Measurements from ENCODE around the gene AFP. TPM values are rescaled to one million over a fixed set of nuclear protein-coding genes. Genes with fewer than 3 reads are reported as not detected.

Gene AFP
- total and polyA plus RNA-seq, 2 of the 13 experiments (the other 11 are each of a cell fraction or from before 2014, with no cell fraction given) = 9,434 to 13,105 TPM

- no peak for TF ChIP-seq ZBTB46 (CRISPR knock-in tag; IDR thresholded peaks at IDR 0.05; ENCODE audit: borderline replicate concordance)
- TF ChIP-seq SRF (IDR thresholded peaks at IDR 0.05; ENCODE audit: low read depth, low read length) = no peak
- no peak for TF ChIP-seq ZNF547 (CRISPR knock-in tag; IDR thresholded peaks at IDR 0.05)
- no peak for TF ChIP-seq SP1 (IDR thresholded peaks at IDR 0.05)
- TF ChIP-seq SP1 (CRISPR knock-in tag; IDR thresholded peaks at IDR 0.05) = no peak
- peak; percentile 78 for TF ChIP-seq ZNF609 (CRISPR knock-in tag; IDR thresholded peaks at IDR 0.05; ENCODE audit: borderline replicate concordance)
- 0 out of 2 replicates have a peak, but pooled peaks have one; percentile 57 for TF ChIP-seq TSC22D2 (CRISPR knock-in tag; IDR thresholded peaks at IDR 0.05; ENCODE audit: borderline replicate concordance)
- TF ChIP-seq ZNF629 (CRISPR knock-in tag; conservative IDR thresholded peaks at IDR 0.05) = no peak
- no peak for TF ChIP-seq HMG20B (CRISPR knock-in tag; conservative IDR thresholded peaks at IDR 0.05)
- no peak for TF ChIP-seq ZNF101 (CRISPR knock-in tag; IDR thresholded peaks at IDR 0.05; ENCODE audit: borderline replicate concordance, low read depth)
- no peak for TF ChIP-seq E2F2 (CRISPR knock-in tag; IDR thresholded peaks at IDR 0.05; ENCODE audit: borderline replicate concordance)
- 0 out of 2 replicates have a peak, but pooled peaks have one; percentile 65 for TF ChIP-seq ZNF180 (CRISPR knock-in tag; IDR thresholded peaks at IDR 0.05; ENCODE audit: borderline replicate concordance, low read depth)
- TF ChIP-seq HBP1 (CRISPR knock-in tag; IDR thresholded peaks at IDR 0.05; ENCODE audit: low read depth) = peak; percentile 50; the same call in 1 of the 2 replicates
- TF ChIP-seq ZNF460 (CRISPR knock-in tag; IDR thresholded peaks at IDR 0.05; ENCODE audit: borderline replicate concordance) = no peak
- TF ChIP-seq ZNF414 (CRISPR knock-in tag; IDR thresholded peaks at IDR 0.05) = no peak
- TF ChIP-seq GLI4 (CRISPR knock-in tag; IDR thresholded peaks at IDR 0.05; ENCODE audit: borderline replicate concordance) = no peak
- no peak for TF ChIP-seq THAP8 (CRISPR knock-in tag; IDR thresholded peaks at IDR 0.05; ENCODE audit: borderline replicate concordance)
- no peak for TF ChIP-seq HOXD1 (CRISPR knock-in tag; IDR thresholded peaks at IDR 0.05)
- no peak for TF ChIP-seq ZNF33A (CRISPR knock-in tag; IDR thresholded peaks at IDR 0.05; ENCODE audit: borderline replicate concordance)
- no peak for TF ChIP-seq ZNF205 (CRISPR knock-in tag; IDR thresholded peaks at IDR 0.05)
Measured at GRCh38 chr4:73404042-73404441, 32.0 kb upstream of the AFP start, which contains the start of gene ALB (continued).
